ENCODE measurements around the gene LMNA. TPM values are rescaled to one million over a fixed set of nuclear protein-coding genes. Genes with fewer than 3 reads are reported as not detected.
A peak's percentile ranks its signal among the peaks of the same experiment; 100 is the strongest.

Gene LMNA
- total and polyA plus RNA-seq, 8 donors, result 53.1 to 630 (median 244) TPM

- H3K4me3 ChIP-seq, result peak overlapping the region in 2 of 4 donors; percentile 24 to 29
- H3K27ac ChIP-seq, result no peak overlapping the region
- intact Hi-C loops (cut with DNase I; ENCODE audit: low total_unique reads), result no loop called here
Observed at GRCh38 chr1:156155756-156156510, 41.4 kb downstream of the LMNA start.

GRCh38 chr1:156157506-156157905 lies 43.0 kb downstream of the LMNA start:
- intact Hi-C loops (cut with DNase I; ENCODE audit: low total_unique reads), result no loop called here
- no peaks in the 10 kb centered on the region for H3K27me3 ChIP-seq
- H3K36me3 ChIP-seq, result peaks cover 0 to 9% (median 1%) of the 10 kb centered on the region in 4 donors
- no peak for DNase-seq
- TF ChIP-seq EP300 (IDR thresholded peaks at IDR 0.05), result no peak
- TF ChIP-seq POLR2A (IDR thresholded peaks at IDR 0.05), result no peak
- TF ChIP-seq CTCF (IDR thresholded peaks at IDR 0.05), result no peak
- TF ChIP-seq POLR2AphosphoS5 (IDR thresholded peaks at IDR 0.05), result no peak
- 81 to 95% (median 86%) methylated on average over 3 of the region's 3 CpGs for WGBS, 5 donors
- no peak overlapping the region for H3K4me3 ChIP-seq
- H3K4me1 ChIP-seq, result peaks cover 14 to 44% (median 25%) of the 10 kb centered on the region in 4 donors
- no peak overlapping the region for H3K27ac ChIP-seq
- no peaks in the 10 kb centered on the region for H3K9me3 ChIP-seq

More at GRCh38 chr1:156155756-156156510, 41.4 kb downstream of the LMNA start:
- no peak for DNase-seq
- TF ChIP-seq CTCF (IDR thresholded peaks at IDR 0.05) (no peak), POLR2AphosphoS5 (IDR thresholded peaks at IDR 0.05) (no peak), EP300 (IDR thresholded peaks at IDR 0.05) (no peak), POLR2A (IDR thresholded peaks at IDR 0.05) (no peak)
- Histone ChIP-seq H3K4me1 (peaks cover 0 to 31% (median 12%) of the 10 kb centered on the region in 4 donors), H3K27me3 (peaks cover 0 to 3% (median 0%) of the 10 kb centered on the region in 3 donors), H3K9me3 (no peaks in the 10 kb centered on the region), H3K36me3 (peaks cover 0 to 9% (median 1%) of the 10 kb centered on the region in 4 donors)
- 58 to 81% (median 68%) methylated on average over 11 to 12 of the region's 12 CpGs for WGBS, 5 donors

- TF ChIP-seq EP300 (IDR thresholded peaks at IDR 0.05), result no peak
- TF ChIP-seq POLR2A (IDR thresholded peaks at IDR 0.05), result no peak
- no peak for TF ChIP-seq CTCF (IDR thresholded peaks at IDR 0.05)
- no peak for TF ChIP-seq POLR2AphosphoS5 (IDR thresholded peaks at IDR 0.05)
- H3K27me3 ChIP-seq, result no peaks in the 10 kb centered on the region
- H3K36me3 ChIP-seq, result peaks cover 0 to 9% (median 1%) of the 10 kb centered on the region in 4 donors
- intact Hi-C loops (cut with DNase I; ENCODE audit: low total_unique reads), result no loop called here
- WGBS, 5 donors, result 72 to 86% (median 84%) methylated on average over 4 to 5 of the region's 5 CpGs
- H3K4me3 ChIP-seq, result no peak overlapping the region
- DNase-seq, result no peak
- no peak overlapping the region for H3K27ac ChIP-seq
- peaks cover 19 to 49% (median 30%) of the 10 kb centered on the region in 4 donors for H3K4me1 ChIP-seq
- no peaks in the 10 kb centered on the region for H3K9me3 ChIP-seq
Observed at GRCh38 chr1:156157966-156158365, 43.5 kb downstream of the LMNA start.

- 69 to 81% (median 70%) methylated on average over 13 of the region's 13 CpGs for WGBS, 5 donors
- peak overlapping the region in 4 of 5 donors; percentile 64 to 87 (median 76) for H3K27ac ChIP-seq
- no peak for TF ChIP-seq POLR2AphosphoS5 (IDR thresholded peaks at IDR 0.05)
- TF ChIP-seq CTCF (IDR thresholded peaks at IDR 0.05), result no peak
- TF ChIP-seq EP300 (IDR thresholded peaks at IDR 0.05), result no peak
- no peak for TF ChIP-seq POLR2A (IDR thresholded peaks at IDR 0.05)
- no peaks in the 10 kb centered on the region for H3K27me3 ChIP-seq
- intact Hi-C loops (cut with DNase I; ENCODE audit: low total_unique reads), result no loop called here
- H3K4me3 ChIP-seq, result peak overlapping the region in 3 of 4 donors; percentile 42 to 49 (median 48)
- H3K9me3 ChIP-seq, result no peaks in the 10 kb centered on the region
- peaks cover 0 to 9% (median 1%) of the 10 kb centered on the region in 4 donors for H3K36me3 ChIP-seq
- peak in 1 of 2 donors; percentile 62 for DNase-seq
- H3K4me1 ChIP-seq, result peaks cover 20 to 46% (median 29%) of the 10 kb centered on the region in 4 donors
Observed at GRCh38 chr1:156160000-156160742, 45.7 kb downstream of the LMNA start.

Data from stomach (tissue), 9 donors.